Measurements from ENCODE around the gene FAM53A.
"Not testable (repeated sequence)": the region's sequence is repeated elsewhere in the genome, so short reads cannot be mapped to it uniquely, and the experiment has no call there.

Gene FAM53A

GRCh38 chr4:1716065-1716945 lies 32.2 kb upstream of the FAM53A start:
- no peak for DNase-seq

DNA sequence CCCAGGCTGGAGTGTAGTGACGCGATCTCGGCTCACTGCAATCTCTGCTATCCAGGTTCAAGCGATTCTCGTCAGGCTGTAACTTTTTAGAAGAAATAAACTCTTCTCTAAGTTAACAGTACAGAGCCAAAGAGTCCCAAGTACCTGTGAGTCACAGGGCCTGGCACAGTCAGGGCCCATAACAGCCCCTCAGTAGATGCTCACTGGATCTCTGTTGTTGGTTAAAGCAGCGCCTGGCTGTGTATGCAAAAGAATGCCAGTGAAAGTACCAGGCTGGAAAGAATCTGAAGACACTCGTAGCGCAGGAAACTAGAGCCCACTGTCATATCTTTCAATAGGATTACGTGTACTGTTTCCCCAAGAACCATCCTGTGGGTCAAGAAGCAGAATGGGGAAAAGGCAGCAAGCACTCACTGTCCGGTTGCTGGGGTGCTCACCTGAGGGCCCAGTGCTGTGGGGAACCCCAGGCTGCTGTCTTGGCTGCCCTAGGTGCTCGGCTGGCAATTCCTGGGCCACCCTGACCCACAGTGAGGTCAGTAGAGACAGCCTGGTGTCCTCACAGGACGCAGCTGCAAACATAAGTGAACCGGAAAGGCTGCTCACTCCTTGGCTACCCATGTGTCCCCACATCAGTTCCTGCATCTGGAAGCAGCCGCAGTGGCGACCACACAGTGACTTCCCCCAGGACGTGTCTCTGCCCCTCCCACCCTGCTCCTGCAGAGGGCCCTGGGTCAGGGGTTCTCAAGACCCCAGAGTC lies 31.1 kb upstream of the FAM53A start:
- DNase-seq, result no peak

DNA sequence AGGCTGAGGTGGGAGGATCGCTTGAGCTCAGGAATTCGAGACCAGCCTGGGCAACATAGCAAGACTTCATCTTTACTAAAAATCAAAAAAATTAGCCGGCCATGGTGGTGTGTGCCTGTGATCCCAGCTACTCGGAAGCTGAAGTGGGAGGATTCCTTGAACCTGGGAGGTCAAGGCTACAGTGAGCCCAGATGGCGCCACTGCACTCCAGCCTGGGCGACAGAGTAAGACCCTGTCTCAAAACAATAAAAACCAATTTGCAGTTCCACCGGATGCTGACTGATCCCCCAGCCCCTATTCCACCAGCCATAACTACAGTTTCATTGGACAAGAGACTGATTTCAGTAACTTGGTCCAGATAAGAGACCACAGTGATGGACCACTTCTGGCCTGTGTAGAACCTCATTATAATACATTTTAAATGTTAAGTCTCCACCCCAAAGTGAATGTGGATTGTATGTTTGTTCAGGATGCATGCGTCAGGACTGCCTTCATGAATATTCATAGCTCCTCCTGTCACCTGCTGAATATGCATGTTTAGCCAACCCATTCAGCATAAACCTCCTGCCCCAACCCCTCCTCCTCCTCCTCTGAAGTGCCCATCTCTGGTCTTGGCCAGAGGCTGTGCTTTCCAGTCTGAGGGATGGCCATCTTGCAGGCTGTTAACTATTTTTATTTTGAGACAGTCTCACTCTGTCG lies 30.3 kb upstream of the FAM53A start:
- no peak for DNase-seq

DNA sequence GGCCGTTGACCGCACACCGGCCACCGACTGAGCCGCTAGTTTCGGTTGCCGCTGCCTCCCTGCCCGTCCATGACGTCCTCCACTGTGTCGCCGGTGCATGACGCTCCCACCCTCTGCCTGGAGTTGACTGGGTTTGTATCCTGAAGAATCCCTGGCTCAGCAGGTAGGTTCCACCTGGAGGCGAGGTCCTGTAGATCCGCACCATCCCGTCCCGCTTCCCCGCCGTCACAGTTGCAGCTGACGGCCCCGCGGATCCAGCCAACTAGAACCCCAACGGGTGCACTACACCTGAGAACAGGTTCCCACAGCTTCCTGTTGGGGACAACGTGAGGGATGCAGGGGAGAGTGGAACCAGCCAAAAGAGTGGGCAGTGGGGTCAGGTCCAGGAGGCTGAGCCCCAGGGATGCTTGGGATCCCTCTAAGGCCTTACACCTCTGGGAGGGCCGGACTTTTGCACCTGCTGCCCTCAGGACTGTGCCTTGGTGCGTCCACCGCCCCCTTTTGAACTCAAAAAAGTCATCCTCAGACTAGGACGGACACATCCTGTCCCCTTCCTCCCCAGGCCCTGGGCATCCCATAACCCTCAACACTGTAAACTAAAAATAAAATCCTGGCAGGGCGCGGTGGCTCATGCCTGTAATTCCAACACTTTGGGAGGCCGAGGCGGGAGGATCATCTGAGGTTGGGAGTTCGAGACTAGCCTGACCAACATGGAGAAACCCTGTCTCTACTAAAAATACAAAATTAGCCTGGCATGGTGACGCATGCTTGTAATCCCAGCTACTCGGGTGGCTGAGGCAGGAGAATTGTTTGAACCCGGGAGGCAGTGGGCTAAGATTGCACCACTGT lies 29.1 kb upstream of the FAM53A start:
- no peak for DNase-seq

GRCh38 chr4:1712216-1713002 lies 28.3 kb upstream of the FAM53A start, which contains the start of gene SLBP:
Gene SLBP, minus strand, starts transcription at chr4:1712319. Its CDS starts 131 bp downstream, at chr4:1712188.
- DNase-seq, result peak; percentile 94

GRCh38 chr4:1711571-1712215 lies 27.6 kb upstream of the FAM53A start:
- peak; percentile 72 for DNase-seq

- no peak for DNase-seq
These were observed 27.0 kb upstream of the FAM53A start for GRCh38 chr4:1711055-1711570.

GRCh38 chr4:1708581-1708980 lies 24.5 kb upstream of the FAM53A start:
- DNase-seq, result no peak

DNA sequence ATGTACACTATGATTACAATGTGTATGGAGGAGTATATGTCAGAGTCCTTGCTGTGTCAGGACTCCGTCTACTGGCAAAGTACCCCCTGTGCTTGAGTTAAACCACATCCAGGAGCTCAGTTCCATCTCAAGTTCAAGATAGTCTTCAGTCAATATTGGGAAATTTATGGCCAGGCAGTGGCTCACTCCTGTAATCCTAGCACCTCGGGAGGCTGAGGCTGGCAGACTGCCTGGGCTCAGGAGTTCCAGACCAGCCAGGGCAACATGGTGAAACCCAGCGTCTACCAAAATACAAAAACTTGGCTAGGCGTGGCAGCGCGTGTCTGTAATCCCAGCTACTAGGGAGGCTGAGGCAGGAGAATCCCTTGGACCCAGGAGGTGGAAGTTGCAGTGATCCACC lies 22.2 kb upstream of the FAM53A start:
- no peak for DNase-seq

DNA sequence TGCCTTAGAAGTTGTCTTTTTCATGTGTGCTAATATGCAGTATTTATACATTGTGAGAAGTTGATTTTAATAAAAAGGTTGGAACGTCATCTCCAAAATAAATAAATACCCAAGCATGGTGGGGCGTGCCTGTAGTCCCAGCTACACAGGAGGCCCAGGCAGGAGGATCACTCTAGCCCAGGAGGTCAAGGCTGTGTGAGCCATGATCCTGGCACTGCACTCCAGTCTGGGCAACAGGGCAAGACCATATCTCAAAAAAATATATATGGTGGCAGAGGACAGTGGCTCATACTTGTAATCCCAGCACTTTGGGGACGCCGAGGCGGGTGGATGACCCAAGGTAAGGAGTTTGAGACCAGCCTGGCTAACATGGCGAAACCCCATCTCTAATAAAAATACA lies 21.6 kb upstream of the FAM53A start:
- no peak for DNase-seq

DNA sequence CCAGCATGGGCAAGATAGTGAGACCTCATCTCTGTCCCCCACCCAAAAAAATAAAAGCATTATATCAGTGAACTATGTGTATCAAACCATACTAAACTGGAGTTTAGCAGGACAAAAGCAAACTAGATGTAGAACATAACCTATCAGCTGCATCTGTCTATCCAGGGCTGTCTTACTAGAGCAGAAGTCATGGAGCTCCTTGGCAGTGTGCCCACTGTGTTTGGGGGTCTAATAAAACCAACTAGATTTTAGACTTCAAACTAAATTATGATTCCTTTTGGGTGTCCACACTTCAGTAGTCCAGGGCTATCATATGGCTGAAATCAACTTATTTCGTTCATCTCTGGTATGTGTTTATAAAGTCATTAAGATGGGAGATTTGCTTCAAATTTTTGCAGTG lies 19.8 kb upstream of the FAM53A start:
- DNase-seq, result no peak

DNA sequence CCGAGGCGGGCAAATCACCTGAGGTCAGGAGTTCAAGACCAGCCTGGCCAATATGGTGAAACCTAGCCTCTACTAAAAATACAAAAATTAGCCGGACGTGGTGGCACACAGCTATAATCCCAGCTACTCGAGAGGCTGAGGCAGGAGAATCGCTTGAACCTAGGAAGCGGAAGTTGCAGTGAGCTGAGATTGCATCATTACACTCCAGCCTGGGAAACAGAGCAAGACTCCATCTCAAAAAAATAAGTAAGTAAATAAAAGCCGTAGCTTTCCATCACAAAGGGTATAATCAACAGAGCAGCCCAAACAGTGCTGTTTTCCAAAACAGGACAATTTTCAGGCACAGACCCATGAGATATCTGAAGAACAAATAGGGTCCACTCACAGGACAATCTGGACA lies 17.6 kb upstream of the FAM53A start:
- not testable (repeated sequence) for DNase-seq

GRCh38 chr4:1695913-1696312 lies 11.8 kb upstream of the FAM53A start:
- DNase-seq, result peak; percentile 85

GRCh38 chr4:1693131-1693896 lies 9.2 kb upstream of the FAM53A start:
- DNase-seq, result peak; percentile 71

DNA sequence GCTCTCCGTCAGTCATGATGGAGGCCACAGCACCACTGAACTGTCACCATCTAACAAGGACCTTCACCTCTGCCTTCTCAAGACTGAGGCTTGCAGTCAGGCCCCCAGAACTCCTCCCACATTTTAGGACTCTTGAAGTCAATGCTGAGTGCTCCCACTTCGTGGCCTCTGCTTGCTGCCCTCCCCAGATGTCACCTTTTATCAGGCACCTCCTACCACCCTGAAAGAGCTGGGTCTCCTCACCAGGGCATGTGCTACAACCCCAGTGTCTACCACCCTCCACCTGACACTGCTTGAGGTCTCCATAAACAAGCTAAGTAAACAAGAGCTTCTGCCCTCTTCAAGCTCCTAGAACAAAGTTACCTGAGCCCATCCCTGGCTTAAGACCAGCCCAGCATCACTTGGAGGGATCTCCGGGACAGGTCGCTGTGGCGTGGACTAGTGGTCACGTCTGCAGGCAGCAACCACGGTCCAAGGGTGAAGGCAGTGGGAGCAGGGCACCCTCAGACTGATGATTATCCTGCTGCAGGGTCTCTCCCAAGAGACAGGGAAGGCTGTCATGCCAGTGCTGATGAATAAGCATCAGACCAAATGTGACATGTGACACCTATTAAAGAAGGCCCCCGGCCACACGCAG lies 7.7 kb upstream of the FAM53A start:
- DNase-seq, result no peak

- no peak for DNase-seq
These were observed 6.6 kb upstream of the FAM53A start for GRCh38 chr4:1690698-1691097.

DNA sequence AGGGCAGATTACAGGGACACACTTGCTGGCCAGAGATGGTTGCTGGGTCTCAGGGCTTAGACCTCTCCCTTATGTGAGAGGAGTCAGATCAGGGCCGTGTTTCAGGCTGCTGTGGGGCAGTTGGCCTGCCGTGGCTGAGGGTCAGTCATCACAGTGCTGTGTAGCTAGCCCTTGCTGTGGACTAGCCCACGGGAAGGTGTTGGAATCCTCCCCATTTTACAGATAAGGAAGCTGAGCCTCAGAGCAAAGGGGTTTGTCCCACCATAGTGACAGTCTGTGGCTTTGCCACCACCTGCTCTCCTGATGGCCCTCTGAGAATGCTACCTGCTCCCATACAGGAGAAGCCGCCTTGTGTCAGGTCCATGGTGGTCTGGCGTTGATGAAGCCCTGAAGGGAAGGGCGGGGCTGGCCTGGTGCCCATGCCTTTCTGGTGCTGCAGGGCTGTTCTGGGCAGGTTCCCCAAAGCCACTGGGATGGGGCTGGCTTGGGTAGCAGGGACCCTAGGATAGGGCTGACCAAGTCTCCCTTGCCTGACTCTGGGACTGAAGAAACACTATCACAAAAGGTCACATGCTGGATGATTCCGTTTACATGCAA lies 2.4 kb upstream of the FAM53A start:
- no peak for DNase-seq

- DNase-seq, result no peak
These were observed 1.4 kb upstream of the FAM53A start for GRCh38 chr4:1685235-1686150.
